ENCODE measurements around the gene MLANA. TPM values are rescaled to one million over a fixed set of nuclear protein-coding genes. Genes with fewer than 3 reads are reported as not detected.
"Not testable (repeated sequence)": the region's sequence is repeated elsewhere in the genome, so short reads cannot be mapped to it uniquely, and the experiment has no call there.

The MLANA gene
- total and polyA plus RNA-seq, 4 donors, result 0.25 TPM; not detected in 3

DNA sequence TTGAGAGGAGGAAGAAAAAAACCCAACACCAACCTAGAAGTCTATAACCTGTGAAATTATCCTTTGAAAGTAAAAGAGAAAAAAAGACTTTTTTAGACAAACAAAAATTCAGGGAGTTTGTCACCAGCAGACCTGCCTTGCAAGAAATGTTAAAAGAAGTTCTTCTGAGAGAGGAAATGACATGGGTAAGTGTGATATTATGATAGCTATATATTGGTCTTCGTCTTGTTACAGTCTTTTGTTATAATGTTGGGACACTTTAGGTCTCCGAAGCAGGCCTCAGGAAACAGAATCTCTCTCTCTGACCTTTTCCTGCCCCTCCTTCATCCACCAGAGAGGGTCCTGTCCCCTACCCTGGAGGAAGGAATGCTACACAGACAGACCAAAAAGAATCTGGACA lies 16.6 kb upstream of the MLANA start:
- Histone ChIP-seq H3K36me3 (ENCODE audit: control insufficient read depth in 1 of 2, insufficient read depth in 2 of 2, low read length in 1 of 2) (peaks cover 0 to 1% of the 10 kb centered on the region in 2 donors), H3K27ac (ENCODE audit: low read depth in 1 of 2, low read length in 2 of 2) (no peak overlapping the region), H3K4me1 (ENCODE audit: control insufficient read depth in 1 of 2, insufficient read depth in 2 of 2, low read length in 2 of 2) (no peaks in the 10 kb centered on the region), H3K4me3 (ENCODE audit: low read length in 2 of 2) (no peak overlapping the region), H3K27me3 (ENCODE audit: control insufficient read depth in 1 of 2, insufficient read depth in 2 of 2, low read length in 1 of 2) (no peaks in the 10 kb centered on the region), H3K9me3 (ENCODE audit: control insufficient read depth, low read length) (no peaks in the 10 kb centered on the region)
- WGBS, 2 donors, result 89 to 92% methylated on average over 2 of the region's 2 CpGs
- DNase-seq (no peak), ATAC-seq (ENCODE audit: low FRiP score) (no peak)
- intact Hi-C loops (cut with DNase I), result no loop called here

DNA sequence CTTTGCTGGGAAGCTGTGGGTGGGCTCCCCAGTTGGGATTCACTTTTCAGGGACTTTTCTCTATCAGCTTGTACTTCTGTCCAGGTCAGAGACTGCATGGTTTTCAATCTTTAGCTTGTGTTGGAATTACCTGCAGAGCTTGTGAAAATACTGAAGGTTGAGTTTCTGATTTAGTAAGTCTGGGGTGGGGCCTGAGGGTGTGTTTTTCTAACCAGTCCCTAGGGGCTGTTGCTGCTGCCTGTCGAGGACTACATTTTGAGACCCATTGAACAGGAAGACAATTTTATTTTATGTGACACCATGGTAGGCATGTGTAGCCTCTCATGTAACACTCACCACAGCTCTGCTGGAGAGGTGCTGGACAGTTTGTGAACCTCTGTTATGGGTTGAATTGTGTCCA lies 14.7 kb upstream of the MLANA start:
- ATAC-seq (ENCODE audit: low FRiP score), result no peak
- intact Hi-C loops (cut with DNase I), result no loop called here
- H3K4me3 ChIP-seq (ENCODE audit: low read length in 2 of 2), result no peak overlapping the region
- H3K36me3 ChIP-seq (ENCODE audit: control insufficient read depth in 1 of 2, insufficient read depth in 2 of 2, low read length in 1 of 2), result peaks cover 0 to 1% of the 10 kb centered on the region in 2 donors
- H3K9me3 ChIP-seq (ENCODE audit: control insufficient read depth, low read length), result no peaks in the 10 kb centered on the region
- no peak overlapping the region for H3K27ac ChIP-seq (ENCODE audit: low read depth in 1 of 2, low read length in 2 of 2)
- 28 to 33% methylated on average over 1 of the region's 1 CpG for WGBS, 2 donors
- H3K4me1 ChIP-seq (ENCODE audit: control insufficient read depth in 1 of 2, insufficient read depth in 2 of 2, low read length in 2 of 2), result no peaks in the 10 kb centered on the region
- H3K27me3 ChIP-seq (ENCODE audit: control insufficient read depth in 1 of 2, insufficient read depth in 2 of 2, low read length in 1 of 2), result no peaks in the 10 kb centered on the region
- no peak for DNase-seq

GRCh38 chr9:5876711-5877110 lies 14.0 kb upstream of the MLANA start:
- 89 to 93% methylated on average over 7 of the region's 7 CpGs for WGBS, 2 donors
- ATAC-seq (ENCODE audit: low FRiP score) (no peak), DNase-seq (no peak)
- H3K4me1 ChIP-seq (ENCODE audit: control insufficient read depth in 1 of 2, insufficient read depth in 2 of 2, low read length in 2 of 2), result no peaks in the 10 kb centered on the region
- H3K36me3 ChIP-seq (ENCODE audit: control insufficient read depth in 1 of 2, insufficient read depth in 2 of 2, low read length in 1 of 2), result peaks cover 0 to 1% of the 10 kb centered on the region in 2 donors
- no peak overlapping the region for H3K4me3 ChIP-seq (ENCODE audit: low read length in 2 of 2)
- no peaks in the 10 kb centered on the region for H3K9me3 ChIP-seq (ENCODE audit: control insufficient read depth, low read length)
- no peak overlapping the region for H3K27ac ChIP-seq (ENCODE audit: low read depth in 1 of 2, low read length in 2 of 2)
- H3K27me3 ChIP-seq (ENCODE audit: control insufficient read depth in 1 of 2, insufficient read depth in 2 of 2, low read length in 1 of 2), result no peaks in the 10 kb centered on the region
- intact Hi-C loops (cut with DNase I), result no loop called here

DNA sequence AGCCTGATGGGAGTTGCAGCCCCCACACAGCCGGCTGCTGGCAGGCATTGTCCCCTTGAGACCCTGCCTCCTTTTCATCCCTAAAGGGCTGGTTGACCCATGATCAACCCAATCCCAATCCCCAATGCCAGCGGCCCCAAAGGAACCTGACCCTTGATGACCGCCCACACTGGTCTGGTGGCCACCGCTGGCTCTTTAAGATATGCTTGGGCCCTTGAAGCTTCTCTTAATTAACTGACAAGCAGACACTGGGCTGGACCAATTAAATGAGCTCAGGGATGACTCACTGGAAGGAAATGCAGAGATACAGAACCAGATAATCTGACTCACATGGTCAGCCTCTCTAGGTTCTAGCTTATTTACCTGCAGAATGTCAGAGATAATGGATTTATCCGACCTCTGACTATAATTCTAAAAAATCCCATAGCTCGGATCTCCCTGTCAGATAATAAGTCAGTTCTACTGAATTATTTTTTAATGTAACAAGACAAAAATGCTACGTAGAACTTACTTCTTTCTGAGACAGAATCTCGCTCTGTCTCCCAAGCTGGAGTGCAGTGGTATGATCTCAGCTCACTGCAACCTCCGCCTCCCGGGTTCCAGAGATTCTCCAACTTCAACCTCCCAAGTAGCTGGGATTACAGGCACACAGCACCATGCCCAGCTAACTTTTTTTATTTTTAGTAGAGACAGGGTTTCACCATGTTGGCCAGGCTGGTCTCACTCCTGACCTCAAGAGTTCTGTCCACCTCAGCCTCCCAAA lies 11.1 kb upstream of the MLANA start:
- no peak overlapping the region for H3K4me3 ChIP-seq (ENCODE audit: low read length in 2 of 2)
- H3K4me1 ChIP-seq (ENCODE audit: control insufficient read depth in 1 of 2, insufficient read depth in 2 of 2, low read length in 2 of 2), result no peaks in the 10 kb centered on the region
- no peak for ATAC-seq (ENCODE audit: low FRiP score)
- 85 to 88% methylated on average over 10 of the region's 10 CpGs for WGBS, 2 donors
- H3K27me3 ChIP-seq (ENCODE audit: control insufficient read depth in 1 of 2, insufficient read depth in 2 of 2, low read length in 1 of 2), result no peaks in the 10 kb centered on the region
- H3K9me3 ChIP-seq (ENCODE audit: control insufficient read depth, low read length), result no peaks in the 10 kb centered on the region
- DNase-seq, result no peak
- no peak overlapping the region for H3K27ac ChIP-seq (ENCODE audit: low read depth in 1 of 2, low read length in 2 of 2)
- H3K36me3 ChIP-seq (ENCODE audit: control insufficient read depth in 1 of 2, insufficient read depth in 2 of 2, low read length in 1 of 2), result peaks cover 0 to 1% of the 10 kb centered on the region in 2 donors
- intact Hi-C loops (cut with DNase I), result loop anchor here in 1 of 2 donors (10.0 kb wide), 1 partner anchor 425 kb away; no protein-coding TSS in a partner anchor

DNA sequence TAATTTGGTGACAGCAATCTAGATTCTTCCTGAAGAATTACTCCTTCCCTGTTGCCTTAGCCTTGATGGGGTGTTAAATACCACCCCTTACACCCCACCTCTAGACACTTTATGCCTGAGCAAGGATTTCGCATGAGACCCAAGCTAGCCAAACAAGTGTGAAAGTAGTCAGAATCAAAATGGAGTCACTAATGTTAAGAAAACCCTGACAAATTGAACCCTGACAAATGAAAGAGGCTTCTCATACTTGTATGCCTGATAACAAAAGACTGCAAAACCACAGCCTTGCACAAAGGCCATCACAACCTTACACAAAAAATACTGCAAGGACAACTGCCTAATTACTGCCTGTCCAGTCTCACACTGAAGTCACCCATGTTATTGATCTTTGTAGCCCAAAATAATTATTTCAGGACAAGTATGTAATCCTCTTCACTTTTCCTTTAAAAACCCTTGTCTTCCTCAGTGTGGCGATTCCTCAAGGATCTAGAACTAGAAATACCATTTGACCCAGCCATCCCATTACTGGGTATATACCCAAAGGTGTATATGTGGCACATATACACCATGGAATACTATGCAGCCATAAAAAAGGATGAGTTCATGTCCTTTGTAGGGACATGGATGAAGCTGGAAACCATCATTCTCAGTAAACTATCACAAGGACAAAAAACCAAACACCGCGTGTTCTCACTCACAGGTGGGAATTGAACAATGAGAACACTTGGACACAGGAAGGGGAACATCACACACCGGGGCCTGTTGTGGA lies 8.3 kb upstream of the MLANA start:
- not testable (repeated sequence) for H3K36me3 ChIP-seq (ENCODE audit: control insufficient read depth in 1 of 2, insufficient read depth in 2 of 2, low read length in 1 of 2); H3K4me3 ChIP-seq (ENCODE audit: low read length in 2 of 2); DNase-seq; ATAC-seq (ENCODE audit: low FRiP score); H3K27me3 ChIP-seq (ENCODE audit: control insufficient read depth in 1 of 2, insufficient read depth in 2 of 2, low read length in 1 of 2); H3K4me1 ChIP-seq (ENCODE audit: control insufficient read depth in 1 of 2, insufficient read depth in 2 of 2, low read length in 2 of 2); H3K27ac ChIP-seq (ENCODE audit: low read depth in 1 of 2, low read length in 2 of 2); H3K9me3 ChIP-seq (ENCODE audit: control insufficient read depth, low read length)
- WGBS, 2 donors, result 95 to 98% methylated on average over 5 of the region's 5 CpGs
- intact Hi-C loops (cut with DNase I), result loop anchor here in 1 of 2 donors (10.0 kb wide), 1 partner anchor 422 kb away; no protein-coding TSS in a partner anchor

DNA sequence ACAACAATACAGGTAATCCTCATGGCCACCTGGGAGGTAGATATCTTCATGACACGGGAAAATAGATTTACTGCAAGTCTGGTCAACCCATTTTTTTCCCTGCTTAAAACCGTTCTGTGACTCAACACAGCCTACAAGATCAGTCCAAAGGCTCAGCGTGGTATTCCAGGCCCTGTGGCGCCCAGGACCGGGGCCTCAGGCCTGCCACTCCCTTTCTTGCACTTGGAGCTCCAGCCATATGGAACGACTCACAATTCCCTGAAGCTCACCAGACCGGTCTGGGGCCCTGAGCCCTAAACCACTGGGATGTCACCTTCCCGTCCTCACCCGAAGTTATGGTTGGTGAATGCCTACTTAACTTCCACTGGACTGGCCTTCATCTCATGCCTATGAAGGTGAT lies 6.5 kb upstream of the MLANA start:
- intact Hi-C loops (cut with DNase I), result loop anchor here in 1 of 2 donors (10.0 kb wide), 1 partner anchor 421 kb away; no protein-coding TSS in a partner anchor
- no peak for DNase-seq

GRCh38 chr9:5886114-5886939 lies 4.4 kb upstream of the MLANA start:
- Histone ChIP-seq H3K27ac (ENCODE audit: low read depth in 1 of 2, low read length in 2 of 2) (no peak overlapping the region), H3K27me3 (ENCODE audit: control insufficient read depth in 1 of 2, insufficient read depth in 2 of 2, low read length in 1 of 2) (no peaks in the 10 kb centered on the region), H3K4me3 (ENCODE audit: low read length in 2 of 2) (no peak overlapping the region), H3K36me3 (ENCODE audit: control insufficient read depth in 1 of 2, insufficient read depth in 2 of 2, low read length in 1 of 2) (no peaks in the 10 kb centered on the region), H3K4me1 (ENCODE audit: control insufficient read depth in 1 of 2, insufficient read depth in 2 of 2, low read length in 2 of 2) (no peaks in the 10 kb centered on the region), H3K9me3 (ENCODE audit: control insufficient read depth, low read length) (no peaks in the 10 kb centered on the region)
- WGBS, 2 donors, result 59 to 61% methylated on average over 8 of the region's 8 CpGs
- ATAC-seq (ENCODE audit: low FRiP score) (peak; percentile 64), DNase-seq (peak; percentile 77 to 90)
- intact Hi-C loops (cut with DNase I), result loop anchor here (1.0 to 10.0 kb wide), 3 partner anchors 168 to 418 kb away; no protein-coding TSS in a partner anchor

More for the DNA sequence above, 6.5 kb upstream of the MLANA start:
- no peak overlapping the region for H3K4me3 ChIP-seq (ENCODE audit: low read length in 2 of 2)
- H3K27ac ChIP-seq (ENCODE audit: low read depth in 1 of 2, low read length in 2 of 2), result no peak overlapping the region
- ATAC-seq (ENCODE audit: low FRiP score), result no peak
- WGBS, 2 donors, result 73 to 75% methylated on average over 9 of the region's 9 CpGs
- no peaks in the 10 kb centered on the region for H3K36me3 ChIP-seq (ENCODE audit: control insufficient read depth in 1 of 2, insufficient read depth in 2 of 2, low read length in 1 of 2)
- H3K27me3 ChIP-seq (ENCODE audit: control insufficient read depth in 1 of 2, insufficient read depth in 2 of 2, low read length in 1 of 2), result no peaks in the 10 kb centered on the region
- no peaks in the 10 kb centered on the region for H3K9me3 ChIP-seq (ENCODE audit: control insufficient read depth, low read length)
- H3K4me1 ChIP-seq (ENCODE audit: control insufficient read depth in 1 of 2, insufficient read depth in 2 of 2, low read length in 2 of 2), result no peaks in the 10 kb centered on the region

DNA sequence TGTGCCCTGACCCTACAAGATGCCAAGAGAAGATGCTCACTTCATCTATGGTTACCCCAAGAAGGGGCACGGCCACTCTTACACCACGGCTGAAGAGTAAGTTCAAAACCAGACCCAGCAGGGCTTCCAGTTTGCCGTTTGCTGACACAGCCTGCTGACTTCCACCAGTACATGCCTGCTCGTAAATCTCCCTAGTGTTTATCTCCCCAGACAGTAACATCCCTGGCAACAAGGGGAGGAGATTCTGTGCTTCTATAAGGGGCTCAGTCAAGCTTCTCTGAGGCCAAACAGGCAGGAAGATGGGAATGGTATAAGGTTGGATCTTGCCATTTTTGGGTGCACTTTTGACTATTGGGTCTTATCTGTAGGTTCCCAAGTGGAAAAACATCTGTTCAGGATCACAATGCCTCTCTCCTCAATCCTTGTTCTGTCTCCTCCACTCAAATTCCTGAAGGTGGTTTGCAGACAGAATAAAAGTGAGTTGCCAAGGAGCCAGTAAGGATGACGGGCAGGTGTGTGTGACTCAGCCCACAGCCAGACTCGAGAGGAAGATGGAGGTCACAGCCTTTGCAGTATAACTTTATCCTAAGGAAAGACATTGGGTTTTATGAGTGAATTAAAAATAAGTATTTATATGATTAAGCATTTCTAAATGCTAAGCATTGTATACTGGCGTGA lies 1.9 kb downstream of the MLANA start:
- no peak for DNase-seq
- peaks cover 0 to 3% of the 10 kb centered on the region in 2 donors for H3K36me3 ChIP-seq (ENCODE audit: control insufficient read depth in 1 of 2, insufficient read depth in 2 of 2, low read length in 1 of 2)
- H3K27me3 ChIP-seq (ENCODE audit: control insufficient read depth in 1 of 2, insufficient read depth in 2 of 2, low read length in 1 of 2), result no peaks in the 10 kb centered on the region
- no peak for ATAC-seq (ENCODE audit: low FRiP score)
- no peaks in the 10 kb centered on the region for H3K4me1 ChIP-seq (ENCODE audit: control insufficient read depth in 1 of 2, insufficient read depth in 2 of 2, low read length in 2 of 2)
- no peak overlapping the region for H3K4me3 ChIP-seq (ENCODE audit: low read length in 2 of 2)
- H3K27ac ChIP-seq (ENCODE audit: low read depth in 1 of 2, low read length in 2 of 2), result no peak overlapping the region
- no peaks in the 10 kb centered on the region for H3K9me3 ChIP-seq (ENCODE audit: control insufficient read depth, low read length)
- intact Hi-C loops (cut with DNase I), result no loop called here
- 57 to 62% methylated on average over 7 of the region's 7 CpGs for WGBS, 2 donors
